Activated CD4-positive, alpha-beta T cell treated with anti-CD3 and anti-CD28 coated beads for 36 hours (primary cell): ENCODE measurements around the gene FJX1. TPM values are rescaled to one million over a fixed set of nuclear protein-coding genes. Genes with fewer than 3 reads are reported as not detected.

ENCODE experiments used
- ATAC-seq: fragments of 200-7000 bp; cut with Tn5 transposase; one replicate; pipeline ENCODE4 v1.10.0; 2021; ENCODE audit warnings: mild to moderate bottlenecking, moderate library complexity
- CTCF ChIA-PET: fragments of 350-600 bp; sonication (Branson Sonifier 250); formaldehyde crosslinking; loops from one replicate; lab custom pipeline; 2021; ENCODE audit warnings: antibody characterized with exemption; lab: Charles Lee
- POLR2A ChIA-PET: fragments of 350-600 bp; sonication (Branson Sonifier 250); formaldehyde crosslinking; loops from one replicate; lab custom pipeline; 2021; ENCODE audit warnings: antibody characterized with exemption, inconsistent platforms; lab: Charles Lee
- DNase-seq: peaks from one replicate; pipeline ENCODE4 v3.0.0-alpha.2; 2020
- H3K27ac Mint-ChIP-seq: one replicate; pipeline ENCODE4 v1.8.0; 2021; ENCODE audit warnings: mixed read lengths
- H3K27me3 Mint-ChIP-seq: one replicate; pipeline ENCODE4 v1.8.0; 2021; ENCODE audit warnings: mixed read lengths
- H3K36me3 Mint-ChIP-seq: one replicate; pipeline ENCODE4 v1.8.0; 2021; ENCODE audit warnings: low read depth, mixed read lengths
- H3K4me1 Mint-ChIP-seq: one replicate; pipeline ENCODE4 v1.8.0; 2021; ENCODE audit warnings: mixed read lengths
- H3K4me3 Mint-ChIP-seq: one replicate; pipeline ENCODE4 v1.8.0; 2021; ENCODE audit warnings: mild to moderate bottlenecking, moderate library complexity, mixed read lengths
- H3K9me3 Mint-ChIP-seq: one replicate; pipeline ENCODE4 v1.8.0; 2021; ENCODE audit warnings: low read depth, mixed read lengths
- intact Hi-C, 2 experiments: fragments of 100-400 bp; cut with DNase I in 1 of 2; cut with micrococcal nuclease in 1 of 2; formaldehyde crosslinking; loops; one replicate each; pipeline versions ENCODE4 v1.14.2 to v1.15.1; 2022 to 2024; cut with DNase I, micrococcal nuclease
- total RNA-seq, 2 experiments: library from RNA; stranded (reverse); gene quantifications; one replicate each; pipeline ENCODE4 v1.2.3, GENCODE V29; 2021

The FJX1 gene
- total RNA-seq, 2 experiments from 2014 or later, result 0.69 to 0.74 TPM

DNA sequence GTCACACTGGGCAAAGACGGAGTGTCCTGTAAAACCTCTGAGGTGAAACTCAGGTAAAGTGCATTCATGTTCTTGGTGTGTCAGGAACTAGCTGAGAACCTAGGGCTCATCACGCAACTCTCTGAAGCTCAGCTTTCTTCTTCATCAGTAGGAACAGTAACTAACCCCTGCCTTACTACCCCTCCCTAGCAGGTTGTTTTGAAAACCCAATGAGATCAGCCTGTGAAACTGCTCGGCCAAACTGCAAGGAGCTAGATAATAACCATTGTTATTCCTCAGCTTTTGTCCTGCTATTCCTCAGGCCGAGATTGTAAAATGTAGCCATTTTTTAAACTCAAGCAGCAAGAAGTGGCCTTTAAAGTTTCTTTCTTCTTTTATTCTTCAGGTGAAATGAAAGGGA is 9.8 kb upstream of the FJX1 start:
- H3K27me3 Mint-ChIP-seq, result peaks cover 34% of the 10 kb centered on the region
- ChIA-PET CTCF (no interaction called here), POLR2A (no interaction called here)
- H3K4me3 Mint-ChIP-seq, result no peak overlapping the region
- no peaks in the 10 kb centered on the region for H3K4me1 Mint-ChIP-seq
- no peaks in the 10 kb centered on the region for H3K9me3 Mint-ChIP-seq
- intact Hi-C loops, result no loop called here
- H3K27ac Mint-ChIP-seq, result no peak overlapping the region
- no peaks in the 10 kb centered on the region for H3K36me3 Mint-ChIP-seq
- DNase-seq (no peak), ATAC-seq (no peak)

DNA sequence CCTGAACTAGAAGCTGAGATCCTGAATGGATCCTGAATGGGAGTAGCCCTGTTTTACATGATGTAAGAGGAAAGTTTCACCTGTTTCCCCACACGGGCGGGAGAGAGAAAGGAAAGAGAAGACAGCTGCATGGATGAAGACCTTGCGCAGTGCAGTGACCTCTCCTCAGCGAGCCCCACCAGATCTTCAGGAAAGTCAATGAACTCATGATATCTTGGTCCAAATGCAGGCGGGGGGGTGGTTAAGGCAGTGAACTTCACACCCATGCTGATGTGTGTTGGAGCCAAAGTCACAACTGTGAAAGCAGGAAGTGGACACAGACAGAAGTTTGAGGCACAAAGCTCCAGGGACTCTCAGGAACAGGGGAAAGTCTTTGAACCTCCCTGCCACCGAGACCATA is 8.6 kb upstream of the FJX1 start:
- H3K36me3 Mint-ChIP-seq, result no peaks in the 10 kb centered on the region
- peaks cover 34% of the 10 kb centered on the region for H3K27me3 Mint-ChIP-seq
- H3K9me3 Mint-ChIP-seq, result no peaks in the 10 kb centered on the region
- intact Hi-C loops, result loop anchor here (10.0 kb wide), 2 partner anchors 445 to 1135 kb away; no protein-coding TSS in a partner anchor
- no peak overlapping the region for H3K27ac Mint-ChIP-seq
- no peaks in the 10 kb centered on the region for H3K4me1 Mint-ChIP-seq
- ChIA-PET CTCF (no interaction called here), POLR2A (no interaction called here)
- ATAC-seq (no peak), DNase-seq (no peak)
- no peak overlapping the region for H3K4me3 Mint-ChIP-seq

DNA sequence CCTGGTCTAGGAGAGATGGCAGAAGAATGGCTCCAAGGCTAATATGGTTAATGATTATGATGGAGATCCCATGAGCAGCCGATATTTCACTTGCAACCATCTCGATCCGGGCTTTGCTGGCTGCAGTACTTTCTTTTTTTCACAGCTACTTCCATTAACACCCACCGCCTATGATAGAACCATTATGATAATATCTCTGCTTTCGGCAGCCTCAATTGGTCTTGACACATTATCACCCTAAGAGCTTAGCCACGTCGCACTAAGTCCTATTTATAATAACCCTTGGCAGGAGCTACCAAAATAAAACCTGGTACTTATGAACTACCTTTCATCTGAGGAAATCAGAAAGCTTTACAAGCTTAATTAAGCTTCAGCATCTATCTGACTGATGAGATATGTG is 7.6 kb upstream of the FJX1 start:
- ATAC-seq (no peak), DNase-seq (no peak)
- intact Hi-C loops, result loop anchor here (10.0 kb wide), 2 partner anchors 444 to 1134 kb away; no protein-coding TSS in a partner anchor
- H3K4me3 Mint-ChIP-seq, result no peak overlapping the region
- CTCF ChIA-PET, result interaction anchor here (0.6 kb wide), 2 partner anchors 238 to 763 kb away, joined by 3 to 4 read pairs; no protein-coding TSS in a partner anchor
- H3K4me1 Mint-ChIP-seq, result no peaks in the 10 kb centered on the region
- no peaks in the 10 kb centered on the region for H3K9me3 Mint-ChIP-seq
- H3K27ac Mint-ChIP-seq, result no peak overlapping the region
- peaks cover 39% of the 10 kb centered on the region for H3K27me3 Mint-ChIP-seq
- POLR2A ChIA-PET, result no interaction called here
- H3K36me3 Mint-ChIP-seq, result no peaks in the 10 kb centered on the region

DNA sequence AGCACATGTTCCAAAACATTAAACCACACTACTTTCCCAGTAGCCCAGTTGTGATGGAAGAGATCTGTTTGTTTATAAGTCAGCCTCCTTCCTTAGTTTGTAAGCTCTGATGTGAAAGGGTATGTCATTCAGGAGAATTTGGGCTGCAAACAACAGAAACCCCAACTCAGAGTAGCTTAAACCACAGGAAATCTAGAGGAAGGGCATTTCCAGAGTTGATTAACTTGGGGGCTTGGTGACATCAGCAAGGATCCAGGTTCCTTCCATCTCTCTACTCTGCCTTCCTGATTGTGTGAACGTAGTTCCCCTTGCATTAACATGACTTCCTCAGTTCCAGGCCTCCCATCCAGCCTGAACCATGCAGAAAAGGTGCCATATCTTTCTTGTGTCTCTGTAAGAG is 6.5 kb upstream of the FJX1 start:
- no peaks in the 10 kb centered on the region for H3K9me3 Mint-ChIP-seq
- intact Hi-C loops, result loop anchor here (10.0 kb wide), 2 partner anchors 443 to 1133 kb away; no protein-coding TSS in a partner anchor
- no peak overlapping the region for H3K27ac Mint-ChIP-seq
- ChIA-PET POLR2A (no interaction called here), CTCF (interaction anchor here (0.6 kb wide), 1 partner anchor 26 kb away, joined by 5 read pairs; no protein-coding TSS in a partner anchor)
- H3K4me1 Mint-ChIP-seq, result no peaks in the 10 kb centered on the region
- peaks cover 37% of the 10 kb centered on the region for H3K27me3 Mint-ChIP-seq
- H3K36me3 Mint-ChIP-seq, result no peaks in the 10 kb centered on the region
- no peak for DNase-seq
- H3K4me3 Mint-ChIP-seq, result no peak overlapping the region
- ATAC-seq, result no peak

DNA sequence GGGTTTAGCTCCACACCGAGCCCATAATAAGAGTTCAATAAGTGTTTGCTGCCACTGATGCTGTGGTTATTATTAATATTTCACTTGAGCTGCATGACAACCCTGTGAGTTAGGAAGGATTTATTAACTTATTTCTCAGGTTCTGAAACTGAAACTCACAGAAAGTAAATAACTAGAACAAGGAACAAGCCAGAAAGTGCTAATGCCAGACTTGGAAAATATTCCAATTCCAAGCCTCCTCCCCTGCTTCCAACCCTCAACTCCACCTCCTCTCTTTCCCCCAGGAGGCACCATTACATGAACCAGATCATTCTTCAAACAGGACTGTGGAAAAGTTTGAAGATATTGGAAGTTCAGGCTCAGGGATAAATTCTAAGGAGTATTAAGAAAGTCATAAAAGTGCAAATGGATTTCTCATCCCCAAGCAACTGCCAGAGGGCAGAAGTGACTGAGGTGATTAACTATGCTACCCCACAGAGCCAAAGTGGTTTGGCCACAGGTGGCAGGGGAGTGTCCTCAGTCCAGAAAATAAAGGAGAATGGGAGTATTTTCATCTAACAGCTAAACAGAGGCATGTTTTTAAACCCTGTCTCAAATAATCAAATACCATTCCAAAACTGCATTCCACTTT is 3.2 kb upstream of the FJX1 start:
- Mint-ChIP-seq H3K27me3 (peaks cover 41% of the 10 kb centered on the region), H3K36me3 (no peaks in the 10 kb centered on the region), H3K4me3 (no peak overlapping the region), H3K27ac (no peak overlapping the region), H3K4me1 (peaks cover 6% of the 10 kb centered on the region), H3K9me3 (no peaks in the 10 kb centered on the region)
- intact Hi-C loops, result loop anchor here (5.0 to 10.0 kb wide), 5 partner anchors 327 to 1130 kb away; partner anchors contain the start of gene LDLRAD3 (in 1 of the 2)
- no peak for DNase-seq
- ATAC-seq, result no peak
- CTCF ChIA-PET, result interaction anchor here (1.0 to 2.4 kb wide), 8 partner anchors 10 to 652 kb away, joined by 3 to 13 read pairs (median 6); no protein-coding TSS in a partner anchor
- POLR2A ChIA-PET, result no interaction called here

DNA sequence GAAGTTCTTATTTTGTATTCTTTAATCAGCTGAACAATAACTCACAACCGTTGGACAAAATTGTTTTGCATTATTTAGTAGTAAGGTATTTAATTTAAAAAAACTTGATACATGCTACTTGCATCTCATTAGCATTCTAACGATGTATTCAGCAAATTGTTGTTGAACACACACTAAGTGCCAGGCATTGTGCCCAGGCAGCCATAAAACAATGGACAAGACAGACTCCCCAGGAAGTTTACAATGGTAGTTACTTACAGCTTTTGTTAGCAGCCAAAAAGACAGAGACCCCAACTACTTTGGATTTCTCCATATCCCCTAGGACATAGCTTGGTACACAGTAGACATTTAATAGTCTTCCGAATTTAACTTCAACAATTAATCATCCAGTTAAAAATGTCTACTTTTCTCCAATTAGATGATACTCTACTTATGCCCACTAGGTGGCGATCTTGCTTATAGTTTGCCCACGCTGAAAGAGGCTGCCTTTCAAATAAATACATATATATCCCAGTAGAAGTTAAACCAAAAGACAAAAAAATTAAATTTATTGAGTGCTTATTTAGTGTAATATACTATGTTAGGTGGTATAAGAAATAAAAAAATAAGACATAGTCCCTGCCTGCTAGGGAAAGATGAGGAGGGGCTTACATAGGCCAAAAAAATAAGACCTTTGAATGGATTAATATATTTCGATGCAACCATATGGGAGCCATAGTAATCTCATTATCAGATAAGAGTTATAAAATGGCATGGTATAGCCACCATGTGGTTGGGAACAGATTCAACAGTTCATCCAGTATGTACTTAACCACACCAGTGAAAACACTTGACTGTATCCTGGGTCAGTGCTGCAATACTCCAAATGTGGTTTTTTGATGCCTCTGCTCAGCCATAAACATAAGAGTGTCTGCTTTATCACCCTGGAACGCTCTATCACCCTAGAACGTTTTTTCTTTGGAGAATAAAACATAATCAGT is 2.0 kb upstream of the FJX1 start:
- ChIA-PET CTCF (interaction anchor here (0.6 to 2.4 kb wide), 15 partner anchors 11 to 877 kb away, joined by 3 to 13 read pairs (median 3); no protein-coding TSS in a partner anchor), POLR2A (no interaction called here)
- Mint-ChIP-seq H3K36me3 (no peaks in the 10 kb centered on the region), H3K9me3 (no peaks in the 10 kb centered on the region), H3K4me3 (no peak overlapping the region), H3K4me1 (peaks cover 11% of the 10 kb centered on the region), H3K27ac (no peak overlapping the region), H3K27me3 (peaks cover 45% of the 10 kb centered on the region)
- ATAC-seq (no peak), DNase-seq (peak; percentile 24)
- intact Hi-C loops, result loop anchor here (1.0 to 10.0 kb wide), 12 partner anchors 47 to 1129 kb away; partner anchors contain the start of genes LDLRAD3 (in 1 of the 2) and TRIM44 (in 1 of the 2)

DNA sequence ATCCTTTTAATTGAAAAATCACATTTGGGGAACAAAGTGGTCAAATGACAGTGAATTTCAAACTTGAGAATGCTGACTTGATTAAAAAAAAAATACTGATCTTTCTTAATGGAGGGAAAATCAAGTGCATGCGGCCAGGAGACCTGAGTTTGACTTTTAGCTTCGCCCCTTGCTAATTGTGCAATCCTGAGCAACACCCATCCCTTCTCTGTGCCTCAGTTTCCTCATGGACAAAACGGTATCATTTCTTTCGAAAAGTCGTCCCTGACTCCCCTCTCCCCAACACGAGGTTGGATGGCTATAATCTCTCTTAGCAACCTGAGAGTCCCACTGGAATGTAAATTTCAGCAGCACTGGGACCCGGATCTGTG is 959 bp upstream of the FJX1 start:
- no peaks in the 10 kb centered on the region for H3K9me3 Mint-ChIP-seq
- intact Hi-C loops, result loop anchor here (2.0 to 10.0 kb wide), 7 partner anchors 46 to 1128 kb away; partner anchors contain the start of genes LDLRAD3 (in 1 of the 2) and TRIM44 (in 1 of the 2)
- peaks cover 50% of the 10 kb centered on the region for H3K27me3 Mint-ChIP-seq
- ChIA-PET POLR2A (no interaction called here), CTCF (interaction anchor here (0.6 to 1.3 kb wide), 3 partner anchors 626 to 1084 kb away, joined by 3 to 5 read pairs (median 3); no protein-coding TSS in a partner anchor)
- H3K4me1 Mint-ChIP-seq, result peaks cover 11% of the 10 kb centered on the region
- H3K4me3 Mint-ChIP-seq, result peak overlapping the region; percentile 55
- ATAC-seq (no peak), DNase-seq (no peak)
- H3K27ac Mint-ChIP-seq, result no peak overlapping the region
- H3K36me3 Mint-ChIP-seq, result no peaks in the 10 kb centered on the region

DNA sequence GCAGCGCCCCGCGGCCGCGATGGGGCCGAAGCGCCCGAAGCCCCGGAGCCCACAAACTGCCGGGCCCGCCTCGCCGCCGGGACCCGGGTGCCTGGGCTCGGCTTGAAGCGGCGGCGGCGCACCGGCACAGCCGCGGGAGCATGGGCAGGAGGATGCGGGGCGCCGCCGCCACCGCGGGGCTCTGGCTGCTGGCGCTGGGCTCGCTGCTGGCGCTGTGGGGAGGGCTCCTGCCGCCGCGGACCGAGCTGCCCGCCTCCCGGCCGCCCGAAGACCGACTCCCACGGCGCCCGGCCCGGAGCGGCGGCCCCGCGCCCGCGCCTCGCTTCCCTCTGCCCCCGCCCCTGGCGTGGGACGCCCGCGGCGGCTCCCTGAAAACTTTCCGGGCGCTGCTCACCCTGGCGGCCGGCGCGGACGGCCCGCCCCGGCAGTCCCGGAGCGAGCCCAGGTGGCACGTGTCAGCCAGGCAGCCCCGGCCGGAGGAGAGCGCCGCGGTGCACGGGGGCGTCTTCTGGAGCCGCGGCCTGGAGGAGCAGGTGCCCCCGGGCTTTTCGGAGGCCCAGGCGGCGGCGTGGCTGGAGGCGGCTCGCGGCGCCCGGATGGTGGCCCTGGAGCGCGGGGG is 346 bp downstream of the FJX1 start:
- peak; percentile 54 for ATAC-seq
- H3K27me3 Mint-ChIP-seq, result peaks cover 53% of the 10 kb centered on the region
- H3K4me1 Mint-ChIP-seq, result peaks cover 11% of the 10 kb centered on the region
- ChIA-PET CTCF (interaction anchor here (1.3 to 2.1 kb wide), 2 partner anchors 204 to 647 kb away, joined by 5 to 16 read pairs; no protein-coding TSS in a partner anchor), POLR2A (no interaction called here)
- H3K4me3 Mint-ChIP-seq, result no peak overlapping the region
- H3K36me3 Mint-ChIP-seq, result no peaks in the 10 kb centered on the region
- intact Hi-C loops, result loop anchor here (1.0 to 10.0 kb wide), 6 partner anchors 44 to 1126 kb away; partner anchors contain the start of genes LDLRAD3 (in 1 of the 2) and TRIM44 (in 1 of the 2)
- H3K9me3 Mint-ChIP-seq, result no peaks in the 10 kb centered on the region
- H3K27ac Mint-ChIP-seq, result no peak overlapping the region
- DNase-seq, result peak; percentile 58

DNA sequence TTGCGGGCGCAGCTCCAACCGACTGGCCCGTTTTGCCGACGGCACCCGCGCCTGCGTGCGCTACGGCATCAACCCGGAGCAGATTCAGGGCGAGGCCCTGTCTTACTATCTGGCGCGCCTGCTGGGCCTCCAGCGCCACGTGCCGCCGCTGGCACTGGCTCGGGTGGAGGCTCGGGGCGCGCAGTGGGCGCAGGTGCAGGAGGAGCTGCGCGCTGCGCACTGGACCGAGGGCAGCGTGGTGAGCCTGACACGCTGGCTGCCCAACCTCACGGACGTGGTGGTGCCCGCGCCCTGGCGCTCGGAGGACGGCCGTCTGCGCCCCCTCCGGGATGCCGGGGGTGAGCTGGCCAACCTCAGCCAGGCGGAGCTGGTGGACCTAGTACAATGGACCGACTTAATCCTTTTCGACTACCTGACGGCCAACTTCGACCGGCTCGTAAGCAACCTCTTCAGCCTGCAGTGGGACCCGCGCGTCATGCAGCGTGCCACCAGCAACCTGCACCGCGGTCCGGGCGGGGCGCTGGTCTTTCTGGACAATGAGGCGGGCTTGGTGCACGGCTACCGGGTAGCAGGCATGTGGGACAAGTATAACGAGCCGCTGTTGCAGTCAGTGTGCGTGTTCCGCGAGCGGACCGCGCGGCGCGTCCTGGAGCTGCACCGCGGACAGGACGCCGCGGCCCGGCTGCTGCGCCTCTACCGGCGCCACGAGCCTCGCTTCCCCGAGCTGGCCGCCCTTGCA is 1.0 kb downstream of the FJX1 start:
- ChIA-PET CTCF (interaction anchor here (0.6 to 2.1 kb wide), 6 partner anchors 14 to 903 kb away, joined by 3 to 16 read pairs (median 3); no protein-coding TSS in a partner anchor), POLR2A (no interaction called here)
- ATAC-seq, result peak; percentile 64
- DNase-seq, result peak; percentile 32
- intact Hi-C loops, result loop anchor here (5.0 to 10.0 kb wide), 5 partner anchors 323 to 1126 kb away; partner anchors contain the start of gene LDLRAD3 (in 1 of the 2)
- Mint-ChIP-seq H3K36me3 (no peaks in the 10 kb centered on the region), H3K9me3 (no peaks in the 10 kb centered on the region), H3K27ac (no peak overlapping the region), H3K4me3 (peak overlapping the region; percentile 59), H3K4me1 (peaks cover 11% of the 10 kb centered on the region), H3K27me3 (peaks cover 57% of the 10 kb centered on the region)
